SH-SY5Y (cell line): ENCODE data around the gene GNAL.

ENCODE experiments used
- GATA2 ChIP-seq: IDR thresholded peaks from 2 replicates; pipeline ENCODE4 v1.6.1; 2011; ENCODE audit warnings: mild to moderate bottlenecking, low read depth, low read length
- GATA3 ChIP-seq: IDR thresholded peaks from 2 replicates; pipeline ENCODE4 v1.6.1; 2011; ENCODE audit warnings: low read depth, mild to moderate bottlenecking, low read length, moderate library complexity

DNA sequence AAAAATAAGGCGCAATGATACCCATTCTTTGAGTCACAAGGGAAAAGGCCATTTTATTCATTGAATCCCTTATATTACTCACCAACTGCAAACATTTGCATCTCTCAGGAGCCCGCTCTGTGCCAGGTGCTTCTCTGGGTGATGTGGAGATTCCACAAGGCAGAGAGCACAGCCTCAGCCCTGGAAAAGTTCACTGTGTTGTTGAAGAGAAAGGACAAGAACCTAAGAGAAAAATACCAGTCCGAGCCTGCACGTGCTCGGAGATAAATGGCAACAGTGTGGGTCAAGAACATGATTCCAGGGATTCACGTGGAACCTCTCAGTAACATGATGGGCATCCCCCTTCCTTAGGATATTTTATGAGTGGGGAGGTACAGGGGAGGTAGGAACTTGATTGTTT is 11.8 kb downstream of the GNAL start:
- TF ChIP-seq GATA2 (no peak), GATA3 (no peak)
